Neural progenitor cell (in vitro differentiated cells): ENCODE data around the gene ACOX3.

ENCODE experiments used
- CTCF ChIP-seq: fragments of 200-600 bp; sonication (generic); IDR thresholded peaks from 2 replicates; pipeline ENCODE4 v1.5.1; 2017; ENCODE audit warnings: antibody characterized with exemption, mild to moderate bottlenecking
- EZH2 ChIP-seq: fragments of 200-600 bp; sonication (generic); IDR thresholded peaks from 2 replicates; pipeline ENCODE4 v1.6.1; 2017; ENCODE audit warnings: antibody characterized with exemption, mild to moderate bottlenecking, moderate library complexity
- EZH2phosphoT487 ChIP-seq: fragments of 200-600 bp; sonication (generic); IDR thresholded peaks from 2 replicates; pipeline ENCODE4 v1.6.1; 2017; ENCODE audit warnings: antibody characterized with exemption

GRCh38 chr4:8387615-8388527 lies 52.7 kb downstream of the ACOX3 start:
- TF ChIP-seq CTCF = no peak
- TF ChIP-seq EZH2 = no peak
- TF ChIP-seq EZH2phosphoT487 = no peak
